Vagina (tissue), 2 donors: ENCODE data around the gene CD6. TPM values are rescaled to one million over a fixed set of nuclear protein-coding genes. Genes with fewer than 3 reads are reported as not detected.

Experiments
- DNase-seq, 2 donors: peaks; one replicate each; pipeline ENCODE4 v3.0.0-alpha.2; 2017; ENCODE audit errors: extremely low spot score in 2 of 2
- H3K27ac ChIP-seq: fragments of 200-600 bp; sonication (generic); one replicate; pipeline ENCODE4 v1.5.1; 2019
- H3K27me3 ChIP-seq: fragments of 200-600 bp; sonication (generic); one replicate; pipeline ENCODE4 v1.5.1; 2019
- H3K36me3 ChIP-seq, 2 donors: fragments of 200-600 bp; sonication (generic); one replicate each; pipeline ENCODE4 v1.5.1; 2017 to 2019
- H3K4me1 ChIP-seq: fragments of 200-600 bp; sonication (generic); one replicate; pipeline ENCODE4 v1.5.1; 2019
- H3K4me3 ChIP-seq, 2 donors: fragments of 200-600 bp; sonication (generic); 1 replicate in 1 of 2; 2 replicates in 1 of 2; pipeline ENCODE4 v1.5.1; 2016 to 2019
- H3K9me3 ChIP-seq: fragments of 200-600 bp; sonication (generic); one replicate; pipeline ENCODE4 v1.5.1; 2019
- CTCF ChIP-seq, 3 experiments: fragments of 450-650 bp in 2 of 3; fragments of 200-600 bp in 1 of 3; sonication (generic) in 1 of 3; IDR thresholded peaks; one replicate each; pipeline ENCODE4 v1.5.1; 2017 to 2019; ENCODE audit warnings: antibody characterized with exemption in 3 of 3, mild to moderate bottlenecking in 2 of 3, moderate library complexity in 2 of 3
- POLR2A ChIP-seq, 2 donors: fragments of 450-650 bp; IDR thresholded peaks; one replicate each; pipeline ENCODE4 v1.6.1; 2017; ENCODE audit warnings: antibody characterized with exemption in 2 of 2, mild to moderate bottlenecking in 2 of 2, moderate library complexity in 2 of 2
- POLR2AphosphoS5 ChIP-seq, 2 donors: sonication (generic); formaldehyde crosslinking; IDR thresholded peaks; one replicate each; pipeline ENCODE4 v1.9.0; 2017; ENCODE audit warnings: antibody characterized with exemption in 2 of 2, mild to moderate bottlenecking in 2 of 2, low read depth in 1 of 2; ENCODE audit not compliant: insufficient read depth in 1 of 2
- intact Hi-C: fragments of 100-400 bp; cut with DNase I; formaldehyde crosslinking; loops from one replicate; pipeline ENCODE4 v1.15.1; 2023
- total RNA-seq: library from RNA; depleted of rRNA; stranded (reverse); fragments of >200 nt; gene quantifications from one replicate; pipeline ENCODE4 v1.2.3, GENCODE V29; 2016

CD6 gene
- total RNA-seq, 1 donor from 2014 or later: 3.9 TPM

DNA sequence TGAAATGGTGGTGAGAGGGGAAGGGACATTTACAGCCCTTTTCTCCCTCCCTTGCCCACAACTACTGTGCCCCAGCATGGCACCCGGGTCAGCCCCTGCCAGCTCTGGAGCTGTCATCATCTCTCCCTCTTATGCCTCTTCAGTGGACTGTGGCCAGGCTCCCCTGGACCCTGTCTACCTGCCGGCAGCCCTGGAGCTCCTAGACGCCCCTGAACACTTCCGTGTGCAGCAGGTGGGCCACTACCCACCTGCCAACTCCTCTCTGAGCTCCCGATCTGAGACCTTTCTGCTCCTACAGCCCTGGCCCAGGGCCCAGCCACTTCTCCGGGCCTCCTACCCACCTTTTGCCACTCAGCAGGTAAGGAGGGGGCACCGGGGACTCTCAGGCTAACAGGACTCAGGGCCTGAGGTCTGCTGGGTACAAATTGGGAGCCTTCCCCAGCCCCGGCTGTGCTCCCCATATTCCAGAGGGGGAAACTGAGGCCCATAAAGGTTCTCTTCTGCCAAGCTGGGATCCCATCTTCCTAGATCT is 44.4 kb upstream of the CD6 start:
- no peak for TF ChIP-seq CTCF (IDR thresholded peaks at IDR 0.05)
- TF ChIP-seq POLR2AphosphoS5 (IDR thresholded peaks at IDR 0.05; ENCODE audit: insufficient read depth in 1 of 2, low read depth in 1 of 2): no peak
- TF ChIP-seq POLR2A (IDR thresholded peaks at IDR 0.05): no peak
- Histone ChIP-seq H3K9me3 (no peaks in the 10 kb centered on the region), H3K36me3 (peaks cover 0 to 9% of the 10 kb centered on the region in 2 donors), H3K4me3 (no peak overlapping the region), H3K4me1 (peaks cover 25% of the 10 kb centered on the region), H3K27ac (no peak overlapping the region), H3K27me3 (no peaks in the 10 kb centered on the region)
- intact Hi-C loops: no loop called here
- no peak for DNase-seq

DNA sequence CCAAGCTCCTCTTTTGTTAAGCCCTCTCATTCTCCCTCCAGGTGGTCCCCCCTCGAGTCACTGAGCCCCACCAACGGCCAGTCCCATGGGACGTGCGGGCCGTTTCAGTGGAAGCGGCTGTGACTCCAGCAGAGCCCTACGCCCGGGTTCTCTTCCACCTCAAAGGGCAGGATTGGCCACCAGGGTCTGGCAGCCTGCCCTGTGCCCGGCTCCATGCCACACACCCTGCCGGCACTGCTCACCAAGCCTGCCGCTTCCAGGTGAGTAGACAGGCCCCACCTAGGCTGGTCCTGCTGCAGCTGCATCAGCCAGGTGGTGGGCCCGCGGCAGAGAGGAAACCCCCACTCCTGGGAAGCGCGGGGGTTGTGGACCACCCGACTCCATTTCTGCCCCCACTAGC is 43.9 kb upstream of the CD6 start:
- Histone ChIP-seq H3K9me3 (no peaks in the 10 kb centered on the region), H3K4me1 (peaks cover 25% of the 10 kb centered on the region), H3K4me3 (no peak overlapping the region), H3K27ac (no peak overlapping the region), H3K27me3 (no peaks in the 10 kb centered on the region), H3K36me3 (peaks cover 0 to 4% of the 10 kb centered on the region in 2 donors)
- DNase-seq: no peak
- intact Hi-C loops: no loop called here
- no peak for TF ChIP-seq POLR2A (IDR thresholded peaks at IDR 0.05)
- no peak for TF ChIP-seq POLR2AphosphoS5 (IDR thresholded peaks at IDR 0.05; ENCODE audit: insufficient read depth in 1 of 2, low read depth in 1 of 2)
- TF ChIP-seq CTCF (IDR thresholded peaks at IDR 0.05): no peak

DNA sequence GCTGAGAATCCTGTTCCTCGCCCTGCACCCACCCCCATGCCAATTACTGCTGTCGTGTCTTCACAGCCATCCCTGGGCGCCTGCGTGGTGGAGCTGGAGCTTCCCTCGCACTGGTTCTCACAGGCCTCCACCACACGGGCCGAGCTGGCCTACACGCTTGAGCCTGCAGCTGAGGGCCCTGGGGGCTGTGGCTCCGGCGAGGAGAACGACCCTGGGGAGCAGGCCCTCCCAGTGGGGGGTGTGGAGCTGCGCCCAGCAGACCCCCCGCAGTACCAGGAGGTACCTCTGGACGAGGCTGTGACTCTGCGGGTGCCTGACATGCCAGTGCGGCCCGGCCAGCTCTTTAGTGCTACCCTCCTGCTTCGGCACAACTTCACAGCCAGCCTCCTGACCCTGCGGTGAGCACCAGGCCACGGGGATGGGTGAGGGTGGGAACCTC is 42.9 kb upstream of the CD6 start:
- intact Hi-C loops: no loop called here
- H3K4me1 ChIP-seq: peaks cover 23% of the 10 kb centered on the region
- no peaks in the 10 kb centered on the region for H3K27me3 ChIP-seq
- H3K9me3 ChIP-seq: no peaks in the 10 kb centered on the region
- H3K27ac ChIP-seq: no peak overlapping the region
- no peak overlapping the region for H3K4me3 ChIP-seq
- H3K36me3 ChIP-seq: no peaks in the 10 kb centered on the region
- no peak for DNase-seq
- TF ChIP-seq POLR2A (IDR thresholded peaks at IDR 0.05) (no peak), CTCF (IDR thresholded peaks at IDR 0.05) (no peak), POLR2AphosphoS5 (IDR thresholded peaks at IDR 0.05; ENCODE audit: insufficient read depth in 1 of 2, low read depth in 1 of 2) (no peak)

DNA sequence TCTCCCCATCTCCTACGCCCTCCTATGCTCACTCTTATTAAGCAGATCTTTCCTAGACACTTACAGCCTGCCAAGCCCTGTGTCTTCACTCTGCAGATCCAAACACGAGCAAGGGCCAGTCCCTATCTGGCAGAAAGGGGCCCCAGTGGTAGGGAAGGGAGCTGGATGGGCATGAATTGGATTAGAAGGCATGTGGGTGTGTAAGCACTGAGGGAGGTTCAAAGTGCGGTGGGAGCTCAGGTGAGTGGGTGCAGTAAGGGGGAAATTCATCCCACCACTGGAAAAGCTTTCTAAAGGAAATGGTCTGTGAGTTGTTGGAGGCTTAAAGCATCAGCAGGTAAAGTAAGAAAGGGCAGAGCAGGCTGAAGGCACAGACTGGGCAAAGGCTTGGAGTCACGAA is 41.7 kb upstream of the CD6 start:
- Histone ChIP-seq H3K36me3 (no peaks in the 10 kb centered on the region), H3K27me3 (no peaks in the 10 kb centered on the region), H3K27ac (no peak overlapping the region), H3K4me3 (no peak overlapping the region), H3K9me3 (no peaks in the 10 kb centered on the region), H3K4me1 (peaks cover 13% of the 10 kb centered on the region)
- intact Hi-C loops: no loop called here
- TF ChIP-seq CTCF (IDR thresholded peaks at IDR 0.05) (no peak), POLR2A (IDR thresholded peaks at IDR 0.05) (no peak), POLR2AphosphoS5 (IDR thresholded peaks at IDR 0.05; ENCODE audit: insufficient read depth in 1 of 2, low read depth in 1 of 2) (no peak)
- DNase-seq: no peak

DNA sequence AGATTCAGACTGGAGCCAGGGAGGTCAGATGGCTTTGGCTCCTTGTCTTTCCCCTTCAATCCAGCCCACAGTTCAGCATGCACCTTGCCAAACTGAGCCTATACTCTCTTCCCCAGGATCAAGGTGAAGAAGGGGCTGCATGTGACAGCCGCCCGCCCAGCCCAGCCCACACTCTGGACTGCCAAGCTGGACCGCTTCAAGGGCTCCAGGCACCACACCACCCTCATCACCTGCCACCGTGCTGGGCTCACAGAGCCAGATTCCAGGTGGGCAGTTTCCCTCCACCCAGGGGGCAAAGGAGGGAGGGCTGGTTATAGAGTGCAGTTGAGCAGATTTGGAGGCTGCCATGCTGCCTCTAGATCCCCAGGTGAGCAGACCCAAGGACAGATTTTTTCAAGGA is 41.1 kb upstream of the CD6 start:
- Histone ChIP-seq H3K36me3 (no peaks in the 10 kb centered on the region), H3K27ac (no peak overlapping the region), H3K4me3 (no peak overlapping the region), H3K4me1 (peaks cover 7% of the 10 kb centered on the region), H3K27me3 (no peaks in the 10 kb centered on the region), H3K9me3 (no peaks in the 10 kb centered on the region)
- TF ChIP-seq POLR2A (IDR thresholded peaks at IDR 0.05): no peak
- no peak for TF ChIP-seq POLR2AphosphoS5 (IDR thresholded peaks at IDR 0.05; ENCODE audit: insufficient read depth in 1 of 2, low read depth in 1 of 2)
- no peak for TF ChIP-seq CTCF (IDR thresholded peaks at IDR 0.05)
- intact Hi-C loops: no loop called here
- DNase-seq: no peak
